GM21576 (cell line): ENCODE data around the gene GADL1.

ENCODE experiments used
- ATAC-seq: cut with Tn5 transposase; IDR thresholded peaks from one replicate; pipeline ENCODE4 v1.9.1; 2021; ENCODE audit warnings: mild to moderate bottlenecking, moderate library complexity; ENCODE audit not compliant: unreplicated experiment

Gene GADL1

DNA sequence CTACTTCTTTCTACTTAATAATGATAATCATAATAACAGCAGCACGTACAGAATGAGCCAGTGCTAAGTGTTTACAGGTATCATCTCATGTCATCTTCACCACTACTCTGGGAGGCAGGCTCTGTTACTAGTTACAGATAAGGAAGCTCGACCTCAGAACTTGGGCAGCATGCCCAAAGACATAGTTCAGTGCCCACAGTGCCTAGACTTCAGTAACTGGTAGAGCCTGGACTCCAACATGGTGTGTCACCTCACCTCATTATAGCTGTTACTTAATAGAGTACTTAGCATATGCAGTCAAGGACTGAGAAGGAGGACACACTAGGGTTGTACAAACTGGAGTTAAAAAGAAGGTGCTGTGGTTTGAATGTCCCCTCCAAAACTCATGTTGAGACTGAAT lies 7.6 kb downstream of the GADL1 start:
- ATAC-seq, result no peak

DNA sequence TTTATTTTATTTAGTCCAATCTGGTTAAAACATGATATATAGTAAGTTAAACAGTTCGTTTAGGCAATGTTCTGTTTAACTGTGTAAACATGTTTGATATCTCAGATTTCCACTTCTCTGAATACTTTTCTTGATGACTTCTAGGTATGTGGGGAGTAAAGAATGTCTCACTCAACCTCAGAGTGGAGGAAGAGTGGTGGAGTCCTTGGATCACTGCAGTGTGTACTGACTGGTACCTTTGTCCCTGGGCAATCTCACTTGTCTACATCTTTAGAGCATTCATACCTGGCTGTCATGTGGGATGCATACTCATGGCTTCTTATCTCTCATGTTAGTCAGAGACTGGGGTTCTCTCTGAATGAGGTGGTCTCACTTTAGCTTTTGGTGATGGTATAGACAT lies 15.6 kb downstream of the GADL1 start:
- ATAC-seq, result no peak

DNA sequence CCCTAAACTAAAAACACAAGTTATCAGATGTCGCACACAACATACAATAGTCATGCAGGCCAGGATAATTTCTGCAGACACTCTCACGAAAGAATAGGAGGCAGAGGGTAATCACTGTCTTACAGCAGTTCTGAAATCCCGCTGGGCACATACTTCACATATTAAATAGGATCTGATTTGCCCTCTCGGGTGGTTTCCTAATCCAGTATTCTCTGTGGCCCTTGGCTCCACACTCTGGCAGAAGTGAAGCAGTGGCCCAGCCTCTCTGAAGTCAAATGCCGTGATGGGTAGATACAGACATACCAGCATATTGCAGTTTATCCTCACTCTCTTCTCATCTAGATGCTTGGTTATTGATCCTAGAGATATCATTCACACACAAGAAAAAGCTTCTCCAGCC lies 19.0 kb downstream of the GADL1 start:
- ATAC-seq, result no peak

DNA sequence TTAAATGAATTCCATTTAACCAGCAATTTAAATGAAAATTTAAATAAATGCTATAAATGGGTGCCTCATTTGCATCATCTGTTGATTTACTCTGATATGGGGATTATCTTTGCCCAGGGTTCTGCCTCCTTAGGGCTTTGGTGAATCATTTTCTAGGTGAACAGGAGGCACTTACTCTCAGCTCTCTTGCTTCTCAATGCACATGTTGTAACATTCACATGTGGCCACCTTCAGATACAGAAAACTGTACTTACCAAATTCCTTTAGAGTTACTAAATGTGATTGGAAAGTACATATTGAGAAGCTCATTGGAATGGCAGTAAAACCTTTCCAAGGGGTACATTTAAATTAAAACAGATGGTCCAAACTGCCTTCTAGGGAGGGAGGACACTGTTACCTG lies 20.8 kb downstream of the GADL1 start:
- no peak for ATAC-seq

DNA sequence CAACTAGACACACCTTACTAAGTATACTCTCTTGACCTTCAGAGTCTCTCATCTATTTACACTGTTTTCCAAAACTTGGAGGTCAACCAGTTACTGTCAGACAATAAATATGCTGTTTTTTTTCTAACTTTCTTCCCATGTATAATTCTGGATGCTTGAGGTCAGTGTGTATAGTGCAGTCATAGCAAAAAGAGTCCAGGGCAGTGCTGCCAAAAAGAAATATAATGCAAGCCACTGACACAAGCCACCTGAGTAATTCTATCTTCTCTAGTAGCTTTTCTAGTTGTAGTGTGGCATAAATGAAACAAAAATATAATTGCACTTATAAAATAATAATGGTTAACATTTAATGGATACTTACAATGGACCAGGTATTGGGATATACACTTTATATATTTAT lies 21.6 kb downstream of the GADL1 start:
- no peak for ATAC-seq

DNA sequence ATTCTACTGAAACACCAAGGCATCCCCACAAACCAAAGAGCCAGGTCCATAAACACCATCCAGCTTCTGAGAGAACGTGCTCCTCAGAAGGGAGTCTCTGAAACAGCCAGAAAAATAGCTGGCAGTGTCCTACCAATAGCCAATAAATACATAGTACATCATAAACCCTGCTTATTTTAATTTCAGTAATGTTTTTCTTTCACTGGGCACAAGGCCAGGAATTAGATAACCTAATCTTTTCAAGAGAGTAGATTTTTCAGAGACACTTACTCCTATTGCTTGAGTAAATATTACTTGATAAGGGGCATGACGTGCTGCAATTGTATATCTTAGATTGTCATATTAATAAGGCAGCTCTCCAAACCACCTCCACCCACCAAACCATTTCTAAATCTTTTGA lies 22.7 kb downstream of the GADL1 start:
- ATAC-seq, result no peak

DNA sequence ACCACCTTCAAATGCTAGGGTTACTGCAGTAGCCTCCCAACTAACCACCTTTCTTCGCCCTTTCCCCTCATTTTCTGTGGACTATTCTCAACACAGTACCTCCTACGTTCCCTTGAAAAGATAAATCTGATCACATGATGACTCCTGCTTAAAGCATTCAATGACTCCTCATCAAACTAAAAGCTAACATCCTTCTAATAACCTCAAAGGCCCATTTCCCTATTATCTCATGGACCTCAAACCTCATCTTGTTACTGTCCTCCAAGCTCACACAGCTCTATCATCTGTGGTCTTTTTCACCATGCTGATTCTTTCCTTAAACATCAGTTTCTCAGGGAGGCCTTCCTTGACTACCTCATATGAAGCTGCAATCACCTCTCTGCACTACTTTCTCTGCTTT lies 29.6 kb downstream of the GADL1 start:
- no peak for ATAC-seq

DNA sequence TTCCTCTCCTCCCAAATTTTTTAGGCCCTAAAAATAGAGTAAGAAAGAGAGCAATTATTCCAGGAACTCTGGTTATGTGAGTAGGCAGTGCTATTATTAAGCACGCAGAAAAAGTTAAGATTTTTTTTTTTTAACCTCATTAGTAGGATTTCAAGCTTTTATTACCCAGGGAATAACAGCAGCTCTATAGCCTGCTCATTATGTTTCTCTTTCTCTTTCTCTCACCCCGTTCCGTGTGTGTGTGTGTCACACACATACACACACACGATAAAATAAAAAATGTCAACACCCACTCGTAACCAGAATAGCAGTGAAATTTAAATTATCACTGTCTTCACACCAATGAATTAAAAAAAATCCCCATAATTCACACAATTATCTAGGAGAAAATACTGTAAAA lies 30.3 kb downstream of the GADL1 start:
- no peak for ATAC-seq

DNA sequence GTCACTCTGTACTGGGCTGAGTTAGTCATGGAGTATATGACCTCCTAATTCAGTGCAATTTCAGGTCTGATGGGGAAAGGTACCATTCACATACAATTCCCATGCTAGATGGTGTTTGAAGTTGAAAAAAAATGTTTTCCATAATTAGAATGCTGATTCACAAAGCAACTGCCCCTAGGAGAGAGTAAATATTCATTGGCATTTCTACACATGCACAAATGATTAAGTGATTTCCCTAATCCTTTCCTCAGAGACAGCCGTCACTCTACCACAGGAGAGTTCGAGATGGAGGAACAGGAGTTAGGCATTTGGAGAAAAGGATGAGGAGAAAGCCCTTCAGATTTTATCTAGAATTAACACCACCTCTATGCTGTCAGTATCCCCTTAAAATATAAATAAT lies 32.5 kb downstream of the GADL1 start:
- no peak for ATAC-seq

DNA sequence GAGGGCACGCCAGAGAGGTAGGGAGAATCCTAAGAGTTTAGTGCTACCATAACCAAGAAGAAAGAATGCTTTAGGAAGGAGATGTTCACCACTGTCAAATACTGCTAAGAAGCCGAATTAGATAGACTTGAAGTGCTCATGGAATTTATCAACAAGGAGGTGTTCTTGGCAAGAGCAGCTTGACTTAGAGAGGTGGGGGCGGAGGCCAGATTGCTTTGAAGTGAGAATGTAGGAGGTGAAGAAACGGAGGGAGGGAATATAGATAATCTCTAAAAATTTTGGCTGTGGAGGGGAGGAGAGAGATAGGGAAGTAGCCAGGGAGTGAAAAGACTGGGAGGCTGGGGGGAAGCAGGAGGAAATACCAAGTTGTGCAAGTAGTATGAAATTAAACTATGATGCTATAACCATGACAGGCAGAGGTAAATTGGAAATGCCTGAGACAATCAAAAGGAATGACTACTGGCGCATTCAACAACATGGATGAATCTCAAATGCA lies 35.5 kb downstream of the GADL1 start:
- no peak for ATAC-seq

DNA sequence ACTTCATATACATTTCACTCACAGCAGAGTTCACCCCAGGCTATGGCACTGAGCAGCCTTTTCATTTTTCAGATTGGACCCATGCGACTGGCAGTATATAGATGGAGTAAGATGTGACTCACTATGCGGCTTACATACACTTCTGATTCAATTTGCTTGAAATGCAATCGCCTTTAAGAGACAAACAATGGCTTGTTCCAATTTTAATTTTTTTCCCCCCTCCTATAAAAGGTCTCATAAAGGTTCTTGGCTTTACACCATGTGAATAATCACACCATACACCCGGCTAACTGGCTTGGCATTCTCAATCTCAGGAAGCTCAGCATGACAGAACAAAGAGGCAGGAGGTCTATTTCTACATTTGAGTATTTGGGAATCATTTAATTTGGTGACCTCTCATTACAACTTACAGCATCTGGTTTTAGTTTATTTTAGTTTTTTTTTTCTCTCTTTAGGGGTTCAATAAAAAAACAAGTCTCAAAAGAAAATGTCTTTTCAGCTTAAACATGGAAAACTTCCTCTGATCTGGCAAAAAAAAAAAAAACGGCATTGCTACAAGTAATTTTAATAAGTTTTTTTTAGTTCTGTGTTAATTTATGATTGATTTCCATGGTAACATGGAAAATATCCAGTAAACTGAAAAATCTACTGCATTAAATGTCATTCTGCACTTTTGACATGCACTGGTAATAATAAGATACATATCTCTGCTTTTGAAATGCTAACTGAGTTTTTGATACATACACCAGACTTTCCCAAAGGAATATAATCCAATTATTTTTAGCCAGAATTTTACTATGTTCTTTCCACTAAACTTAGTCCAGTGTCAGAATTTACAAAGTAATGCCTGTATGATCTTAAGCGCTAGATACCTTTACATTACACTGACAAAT lies 38.8 kb downstream of the GADL1 start:
- no peak for ATAC-seq

DNA sequence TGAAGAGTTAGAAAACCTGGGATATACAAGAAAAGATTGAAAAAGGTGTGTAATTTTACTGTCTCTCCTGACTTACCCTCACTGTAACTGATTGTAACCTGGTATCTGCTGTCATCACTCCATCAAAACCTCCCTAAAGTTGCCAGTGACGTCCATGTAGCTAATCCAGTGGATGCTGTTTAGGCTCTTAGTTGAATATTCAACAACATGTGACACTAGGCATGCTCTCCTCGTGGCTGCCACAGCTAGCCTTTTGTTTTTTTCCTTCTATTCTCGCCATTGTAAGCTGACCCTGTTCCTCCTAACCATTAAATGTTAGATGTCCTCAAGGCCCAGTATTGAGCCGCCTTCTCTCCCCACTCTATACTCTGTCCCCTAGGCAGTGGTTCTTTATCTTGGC lies 41.6 kb downstream of the GADL1 start:
- no peak for ATAC-seq

DNA sequence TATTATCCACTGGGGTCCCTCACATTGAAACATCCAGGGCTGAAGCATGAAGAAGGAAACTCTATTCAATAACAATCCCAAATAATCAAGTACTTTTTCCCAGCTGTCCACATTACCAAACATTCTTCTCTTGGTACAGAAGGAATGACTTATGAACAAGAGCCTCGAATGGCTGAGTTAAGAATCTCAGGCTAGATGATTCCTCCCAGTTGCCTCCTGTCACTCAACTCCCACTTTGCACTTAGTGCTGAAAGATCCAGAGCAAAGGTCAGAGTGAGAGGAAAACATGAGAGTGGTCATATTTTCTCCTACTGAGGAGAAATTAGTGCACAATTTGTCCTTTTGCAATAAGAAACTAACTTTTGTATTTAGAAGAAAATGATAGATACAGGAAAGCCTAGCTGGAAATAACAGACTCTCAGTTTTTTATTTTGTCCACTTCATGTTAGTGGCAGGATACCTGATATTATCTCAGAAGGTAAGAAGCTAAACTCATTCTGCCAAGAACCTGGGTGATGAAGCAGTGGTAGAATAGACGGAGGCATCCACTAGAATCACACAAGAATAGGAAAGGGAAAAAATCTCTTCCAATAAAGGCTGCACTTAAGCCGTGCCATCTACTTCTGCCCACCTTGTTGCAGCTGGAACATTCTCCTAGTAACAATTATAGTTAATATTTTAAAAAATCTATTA lies 46.2 kb downstream of the GADL1 start:
- no peak for ATAC-seq

DNA sequence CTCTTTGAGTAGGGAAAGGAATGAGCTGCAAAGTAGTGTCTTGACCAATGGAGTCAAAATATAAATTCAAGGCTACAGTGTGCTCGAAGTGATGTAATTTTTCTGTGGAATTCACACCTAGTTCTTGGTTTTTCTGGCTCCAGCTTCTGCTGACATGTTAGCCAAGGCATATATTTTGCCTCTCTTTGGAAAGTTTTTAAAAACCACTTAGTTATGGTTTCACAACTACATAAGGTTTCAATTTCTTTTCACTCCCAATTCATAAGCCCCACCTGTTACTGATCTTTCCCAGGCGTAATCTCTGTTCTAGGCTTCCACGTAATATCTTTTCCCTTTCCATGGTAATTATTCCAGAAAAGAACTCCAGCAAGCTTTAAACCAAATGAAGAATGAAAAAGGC lies 46.9 kb downstream of the GADL1 start:
- ATAC-seq, result no peak

DNA sequence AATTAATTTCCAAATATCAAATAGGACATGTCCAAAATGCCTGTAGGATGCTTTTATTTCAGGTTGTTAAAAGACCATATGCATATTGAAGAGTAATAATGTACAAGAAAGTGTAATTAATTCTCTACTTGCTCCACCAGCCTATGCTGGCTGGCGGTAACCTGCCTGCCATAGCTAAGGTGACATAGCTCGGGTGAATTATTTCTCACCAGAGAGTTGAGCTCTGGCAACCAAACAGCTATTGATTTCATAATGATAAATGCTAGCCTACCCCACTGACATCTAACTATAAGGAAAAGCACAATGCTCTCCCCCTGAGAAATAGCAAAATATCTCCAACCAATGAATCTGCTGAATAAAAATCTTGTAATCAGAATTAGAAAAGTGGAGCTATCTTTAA lies 48.9 kb downstream of the GADL1 start:
- no peak for ATAC-seq

DNA sequence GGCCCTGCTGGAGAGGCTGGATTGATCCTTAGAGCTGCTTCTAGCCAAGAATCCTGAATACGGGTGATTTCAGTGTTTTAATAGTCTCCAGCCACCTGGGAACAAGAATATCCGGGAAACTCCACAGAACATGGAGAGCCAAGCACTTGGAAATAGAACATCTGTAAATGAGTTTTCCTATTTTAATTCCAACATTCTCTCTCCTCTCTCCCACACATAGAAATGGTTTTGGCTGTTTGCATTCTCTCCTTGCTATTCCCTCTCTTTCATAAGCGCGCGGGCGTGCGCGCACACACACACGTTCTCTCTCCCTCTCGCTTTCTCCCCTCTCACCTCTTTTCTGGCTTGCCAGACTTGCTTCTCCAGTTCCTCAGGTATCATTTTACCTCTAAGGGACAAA lies 50.6 kb downstream of the GADL1 start:
- ATAC-seq, result no peak

DNA sequence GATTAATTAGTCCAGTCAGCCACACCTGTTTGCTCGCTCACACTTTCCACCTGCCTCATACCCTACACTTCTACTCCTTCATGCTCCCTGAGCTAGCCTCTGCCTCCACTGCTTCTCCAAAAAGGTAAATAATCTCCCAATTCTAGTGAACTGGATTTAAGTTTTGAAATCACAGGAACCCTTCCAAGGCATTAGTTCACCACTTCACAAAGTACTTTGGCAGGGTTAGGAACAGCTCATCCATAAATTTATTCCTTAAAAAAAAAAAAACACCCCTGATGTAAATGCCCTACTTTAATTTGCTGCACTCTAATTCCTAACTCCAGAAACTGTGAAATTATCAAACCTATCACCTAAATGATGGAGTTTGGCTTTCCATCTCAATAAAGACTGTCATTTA lies 58.3 kb downstream of the GADL1 start:
- ATAC-seq, result no peak

DNA sequence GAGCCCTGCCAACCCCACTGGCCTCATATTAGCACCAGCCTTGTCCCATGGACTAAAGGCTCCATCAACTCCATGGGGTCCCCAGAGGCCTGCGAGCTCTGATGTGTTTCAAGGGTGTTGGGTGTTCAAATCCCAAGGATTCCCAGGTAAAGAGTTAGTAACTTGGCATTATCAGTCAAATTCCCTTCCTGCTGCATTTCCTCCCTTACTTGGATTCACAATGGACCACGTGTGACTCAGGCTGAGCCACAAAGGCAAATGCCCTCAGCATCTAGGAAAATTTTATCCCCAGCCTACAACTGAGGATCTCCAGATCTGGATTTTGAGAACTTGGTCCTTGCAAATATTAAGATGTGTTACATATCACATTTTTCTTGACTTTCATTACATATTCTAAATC lies 58.8 kb downstream of the GADL1 start:
- no peak for ATAC-seq

DNA sequence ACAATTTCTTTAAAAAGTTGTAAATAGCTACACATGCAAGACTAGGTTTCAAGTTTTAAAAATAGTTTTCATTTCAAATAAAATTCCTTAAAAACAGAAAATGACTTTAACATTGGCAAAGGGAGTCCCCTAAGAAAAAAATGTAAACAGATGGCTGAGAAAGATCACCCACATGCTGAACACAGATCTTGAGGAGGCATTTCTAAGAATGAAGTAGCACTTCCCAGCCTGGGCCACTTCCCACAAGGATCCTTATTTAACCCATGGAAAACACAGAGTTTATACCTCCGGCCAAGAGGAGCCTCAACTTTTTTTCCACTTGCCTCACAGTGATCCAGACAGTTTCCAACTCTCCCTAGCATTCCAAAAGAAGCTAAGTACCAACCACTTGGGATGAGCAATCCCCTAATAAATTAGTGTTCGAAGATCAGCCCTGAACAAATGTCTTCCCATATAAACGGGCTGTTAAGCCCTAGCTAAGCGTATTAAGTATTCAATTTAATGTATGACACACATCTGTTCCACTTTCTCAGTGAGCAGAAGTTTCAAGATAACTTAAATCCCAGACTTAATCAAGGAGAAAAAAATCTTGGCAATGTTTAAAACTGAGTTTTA lies 61.4 kb downstream of the GADL1 start:
- no peak for ATAC-seq

DNA sequence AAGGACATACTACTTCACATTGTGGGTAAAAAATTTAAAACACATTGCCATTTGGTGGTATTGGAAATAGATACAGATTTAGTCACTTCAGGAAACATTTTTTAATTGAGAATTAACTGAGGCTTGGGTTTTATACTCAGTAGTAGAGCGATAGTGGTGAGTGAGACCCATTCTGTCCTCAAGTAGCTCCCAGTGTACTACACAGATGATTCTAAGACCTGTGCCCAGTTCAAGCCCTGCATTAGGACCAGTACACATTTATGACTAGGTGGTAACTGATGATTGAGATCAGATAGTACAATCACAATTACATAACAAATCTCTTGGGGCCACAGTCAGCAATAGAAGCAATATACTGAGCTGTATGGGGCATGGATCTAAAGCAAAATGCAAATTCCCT lies 67.4 kb downstream of the GADL1 start:
- ATAC-seq, result no peak

DNA sequence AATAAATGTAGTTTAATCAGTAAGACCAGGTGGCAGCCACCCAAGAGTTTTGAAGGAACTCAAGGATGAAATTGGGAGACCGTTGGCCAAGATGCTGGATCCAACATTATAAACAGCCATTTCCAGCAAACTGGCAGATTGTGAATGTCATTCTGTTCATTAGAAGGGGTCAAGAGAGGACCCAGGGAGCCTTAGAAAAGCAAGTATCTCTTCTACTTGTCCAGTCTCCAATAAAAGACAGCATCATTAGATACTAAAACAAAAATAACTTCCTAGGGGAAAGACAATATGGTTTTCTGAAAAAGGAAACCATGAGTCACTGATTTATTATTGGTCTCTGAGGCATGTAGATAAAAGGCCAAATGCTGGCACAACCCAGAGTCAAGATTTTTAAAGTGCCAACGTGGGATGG lies 67.9 kb downstream of the GADL1 start:
- no peak for ATAC-seq
